Measurements from ENCODE around the gene CNGB1.

- TF ChIP-seq CTCF (conservative IDR thresholded peaks at IDR 0.05; ENCODE audit: low read depth, low read length) (no peak), EZH2 (IDR thresholded peaks at IDR 0.05; ENCODE audit: low read length, unreplicated experiment) (no peak), EZH2phosphoT487 (IDR thresholded peaks at IDR 0.05; ENCODE audit: borderline replicate concordance, low read length) (no peak)
These were observed 47.5 kb downstream of the CNGB1 start for GRCh38 chr16:57923418-57923817.

Measured in PC-3 (cell line).